SK-N-SH (cell line): Measurements from ENCODE around the gene PLAAT4. TPM values are rescaled to one million over a fixed set of nuclear protein-coding genes. Genes with fewer than 3 reads are reported as not detected.
"Not testable (repeated sequence)": the region's sequence is repeated elsewhere in the genome, so short reads cannot be mapped to it uniquely, and the experiment has no call there.

Source experiments
- CTCF ChIA-PET: fragments of 300-600, 350-600 bp; formaldehyde crosslinking; extraction: SDS; loops from one replicate; lab custom pipeline; 2021; lab: Yijun Ruan, JAX
- POLR2A ChIA-PET: fragments of 350-600 bp; sonication (Branson Sonifier 250); formaldehyde crosslinking; extraction: SDS; loops from one replicate; lab custom pipeline; 2020; ENCODE audit warnings: antibody characterized with exemption, inconsistent platforms; lab: Yijun Ruan, JAX
- DNase-seq: peaks from one replicate; pipeline ENCODE4 v3.0.0; 2012
- H2AFZ ChIP-seq: fragments of 200-600 bp; sonication (generic); 2 replicates; pipeline ENCODE4 v1.8.1; 2016; ENCODE audit warnings: antibody characterized with exemption, mild to moderate bottlenecking, low read depth
- H3F3A ChIP-seq: fragments of 200-600 bp; sonication (generic); replicated peaks from 2 replicates; pipeline ENCODE3; 2016; ENCODE audit warnings: antibody characterized with exemption, mild to moderate bottlenecking; ENCODE audit not compliant: insufficient read depth
- H3K27ac ChIP-seq, 2 experiments: fragments of 200-500 bp in 1 of 2; fragments of 200-600 bp in 1 of 2; sonication (Bioruptor generic) in 1 of 2; sonication (generic), shearing (Covaris generic) in 1 of 2; 2 replicates each; pipeline versions ENCODE4 v1.5.1 to v1.6.1; 2014 to 2016; ENCODE audit warnings: low read depth in 2 of 2, inconsistent platforms in 1 of 2, low read length in 1 of 2, mild to moderate bottlenecking in 1 of 2, mixed read lengths in 1 of 2
- H3K27me3 ChIP-seq: fragments of 200-600 bp; sonication (generic), shearing (Covaris generic); 2 replicates; pipeline ENCODE4 v1.6.1; 2016; ENCODE audit warnings: mixed run types; ENCODE audit not compliant: insufficient read depth
- H3K36me3 ChIP-seq, 2 experiments: fragments of 200-500 bp in 1 of 2; fragments of 200-600 bp in 1 of 2; sonication (Bioruptor generic) in 1 of 2; sonication (generic) in 1 of 2; replicated peaks in 1 of 2; 2 replicates each; pipeline versions ENCODE3 to v1.5.1; 2014 to 2016; ENCODE audit warnings: low read length in 1 of 2, mild to moderate bottlenecking in 1 of 2; ENCODE audit not compliant: insufficient read depth in 2 of 2, control insufficient read depth in 1 of 2
- H3K4me1 ChIP-seq, 2 experiments: fragments of 200-500 bp in 1 of 2; fragments of 200-600 bp in 1 of 2; sonication (Bioruptor generic) in 1 of 2; sonication (generic), shearing (Covaris generic) in 1 of 2; 2 replicates each; pipeline versions ENCODE4 v1.5.1 to v1.6.1; 2014 to 2016; ENCODE audit warnings: low read depth in 1 of 2, low read length in 1 of 2, mixed run types in 1 of 2; ENCODE audit not compliant: insufficient read depth in 2 of 2, control insufficient read depth in 1 of 2
- H3K4me2 ChIP-seq: fragments of 200-600 bp; sonication (generic), shearing (Covaris generic); 2 replicates; pipeline ENCODE4 v1.6.1; 2017; ENCODE audit warnings: mixed run types
- H3K4me3 ChIP-seq, 2 experiments: fragments of 200-500 bp in 1 of 2; fragments of 200-600 bp in 1 of 2; sonication (Bioruptor generic) in 1 of 2; sonication (generic), shearing (Covaris generic) in 1 of 2; 2 replicates each; pipeline versions ENCODE4 v1.5.1 to v1.8.1; 2014 to 2016; ENCODE audit warnings: low read depth in 2 of 2, inconsistent platforms in 1 of 2, low read length in 1 of 2, mild to moderate bottlenecking in 1 of 2, mixed read lengths in 1 of 2, moderate library complexity in 1 of 2
- H3K79me2 ChIP-seq: fragments of 200-600 bp; sonication (generic); 2 replicates; pipeline ENCODE4 v1.8.1; 2017; ENCODE audit warnings: mild to moderate bottlenecking; ENCODE audit not compliant: insufficient read depth
- H3K9ac ChIP-seq: fragments of 200-600 bp; sonication (generic); 2 replicates; pipeline ENCODE4 v1.6.1; 2017; ENCODE audit warnings: mixed run types
- H3K9me2 ChIP-seq: fragments of 200-600 bp; sonication (generic); 2 replicates; pipeline ENCODE4 v1.6.1; 2017; ENCODE audit warnings: mixed run types
- H3K9me3 ChIP-seq: fragments of 200-600 bp; sonication (generic); 2 replicates; pipeline ENCODE4 v1.6.1; 2017; ENCODE audit warnings: mixed run types, mild to moderate bottlenecking, moderate library complexity
- H4K20me1 ChIP-seq: fragments of 200-600 bp; sonication (generic); 2 replicates; pipeline ENCODE4 v1.6.1; 2017; ENCODE audit warnings: mild to moderate bottlenecking, mixed run types; ENCODE audit not compliant: insufficient read depth
- CHD2 ChIP-seq: fragments of 150-350 bp; IDR thresholded peaks from 2 replicates; pipeline ENCODE4 v1.6.1; 2018; ENCODE audit warnings: low read length; ENCODE audit not compliant: partially characterized antibody
- EP300 ChIP-seq, 2 experiments: IDR thresholded peaks; 2 replicates each; pipeline versions ENCODE4 v1.4.0 to v1.6.1; 2012; ENCODE audit warnings: borderline replicate concordance in 1 of 2, low read depth in 1 of 2, low read length in 1 of 2
- EZH2phosphoT487 ChIP-seq: fragments of 200-600 bp; sonication (generic); IDR thresholded peaks from 2 replicates; pipeline ENCODE4 v1.6.1; 2017; ENCODE audit warnings: low read depth, mixed run types, mild to moderate bottlenecking, antibody characterized with exemption, moderate library complexity, borderline replicate concordance
- FOXM1 ChIP-seq: IDR thresholded peaks from 2 replicates; pipeline ENCODE4 v1.4.0; 2012; ENCODE audit warnings: low read depth, mild to moderate bottlenecking
- MAX ChIP-seq: IDR thresholded peaks from 2 replicates; pipeline ENCODE4 v1.4.0; 2012; ENCODE audit warnings: low read depth
- MXI1 ChIP-seq: IDR thresholded peaks from 2 replicates; pipeline ENCODE4 v1.6.1; 2012; ENCODE audit warnings: mild to moderate bottlenecking, low read depth, low read length, improper control_type of control experiment
- TCF12 ChIP-seq: IDR thresholded peaks from 2 replicates; pipeline ENCODE4 v1.4.0; 2012
- TEAD4 ChIP-seq: IDR thresholded peaks from 2 replicates; pipeline ENCODE4 v1.4.0; 2012; ENCODE audit warnings: mild to moderate bottlenecking, borderline replicate concordance; ENCODE audit not compliant: insufficient read depth
- WGBS: methylation state at CpG from one replicate; pipeline ENCODE4 v1.1.6; 2017; ENCODE audit warnings: low lambda C conversion rate; 5-methylcytosine and 5-hydroxymethylcytosine counted together
- polyA plus RNA-seq, 3 experiments: library from polyadenylated mRNA; depleted of rRNA; stranded (reverse); fragments of >200 nt; gene quantifications; 2 replicates each; pipeline ENCODE4 v1.2.3, GENCODE V29; 2012

Gene PLAAT4
- polyA plus RNA-seq, 1 of the 3 experiments (the other 2 are of a cell fraction): 5.6 TPM

GRCh38 chr11:63527667-63528066 is 8.9 kb upstream of the PLAAT4 start (continued):
- TF ChIP-seq MAX: no peak

GRCh38 chr11:63528156-63528555 is 8.5 kb upstream of the PLAAT4 start:
- 40% methylated on average over 2 of the region's 11 CpGs for WGBS

GRCh38 chr11:63528729-63529278 is 7.8 kb upstream of the PLAAT4 start:
- H3K9me3 ChIP-seq, CTCF ChIA-PET, H3K36me3 ChIP-seq, H3K79me2 ChIP-seq, H3K9ac ChIP-seq, H2AFZ ChIP-seq, H3K4me1 ChIP-seq, POLR2A ChIA-PET, H4K20me1 ChIP-seq, DNase-seq, H3K27ac ChIP-seq, H3K27me3 ChIP-seq, H3K4me2 ChIP-seq, H3K4me3 ChIP-seq, H3K9me2 ChIP-seq, H3F3A ChIP-seq: not testable (repeated sequence)
- 24% methylated on average over 1 of the region's 3 CpGs for WGBS

More at GRCh38 chr11:63528156-63528555, 8.5 kb upstream of the PLAAT4 start:
- CTCF ChIA-PET, H3K36me3 ChIP-seq, H3K4me2 ChIP-seq, H3K27ac ChIP-seq, H3K79me2 ChIP-seq, H3K9me2 ChIP-seq, H3K27me3 ChIP-seq, H4K20me1 ChIP-seq, POLR2A ChIA-PET, DNase-seq, H3K4me3 ChIP-seq, H3K9me3 ChIP-seq, H3K9ac ChIP-seq, H3K4me1 ChIP-seq, H3F3A ChIP-seq, H2AFZ ChIP-seq: not testable (repeated sequence)

- H3K9me2 ChIP-seq, H3K79me2 ChIP-seq, H3K36me3 ChIP-seq, H2AFZ ChIP-seq, H3K27me3 ChIP-seq, H3K4me2 ChIP-seq, H3K4me1 ChIP-seq, H3K9me3 ChIP-seq, POLR2A ChIA-PET, H3K9ac ChIP-seq, H4K20me1 ChIP-seq, DNase-seq, CTCF ChIA-PET, H3K4me3 ChIP-seq, H3K27ac ChIP-seq, H3F3A ChIP-seq: not testable (repeated sequence)
- WGBS: 43% methylated on average over 6 of the region's 6 CpGs
Measured at GRCh38 chr11:63529373-63529772, 7.2 kb upstream of the PLAAT4 start.

GRCh38 chr11:63530021-63530420 is 6.6 kb upstream of the PLAAT4 start:
- no peaks in the 10 kb centered on the region for H3F3A ChIP-seq
- H2AFZ ChIP-seq: no peak overlapping the region
- H3K4me2 ChIP-seq: no peak overlapping the region
- WGBS: 72% methylated on average over 2 of the region's 2 CpGs
- no peaks in the 10 kb centered on the region for H3K36me3 ChIP-seq
- no peak overlapping the region for H3K4me3 ChIP-seq
- no peaks in the 10 kb centered on the region for H3K79me2 ChIP-seq
- ChIA-PET POLR2A (no interaction called here), CTCF (no interaction called here)
- no peaks in the 10 kb centered on the region for H3K9me3 ChIP-seq
- H3K9me2 ChIP-seq: no peaks in the 10 kb centered on the region
- TF ChIP-seq EP300 (IDR thresholded peaks at IDR 0.05; ENCODE audit: borderline replicate concordance in 1 of 2, low read depth in 1 of 2, low read length in 1 of 2): no peak
- no peak for TF ChIP-seq CHD2
- no peak for TF ChIP-seq MXI1
- TF ChIP-seq FOXM1: no peak
- no peak for TF ChIP-seq TEAD4
- no peak for TF ChIP-seq EZH2phosphoT487
- TF ChIP-seq TCF12: no peak
- TF ChIP-seq, all 33 proteins: peak for 0
- peaks cover 0 to 2% of the 10 kb centered on the region in 2 experiments; a peak in 1 of 4 replicates for H3K4me1 ChIP-seq
- DNase-seq: no peak
- no peaks in the 10 kb centered on the region for H3K27me3 ChIP-seq
- no peak overlapping the region for H3K27ac ChIP-seq
- no peak overlapping the region for H3K9ac ChIP-seq
- no peaks in the 10 kb centered on the region for H4K20me1 ChIP-seq
